HG03432 (cell line): Measurements from ENCODE around the gene OXGR1.
"Not testable (repeated sequence)": the region's sequence is repeated elsewhere in the genome, so short reads cannot be mapped to it uniquely, and the experiment has no call there.

Experiments used
- ATAC-seq: cut with Tn5 transposase; IDR thresholded peaks from one replicate; pipeline ENCODE4 v1.9.1; 2021; ENCODE audit warnings: mild to moderate bottlenecking, moderate library complexity; ENCODE audit not compliant: unreplicated experiment

The OXGR1 gene

DNA sequence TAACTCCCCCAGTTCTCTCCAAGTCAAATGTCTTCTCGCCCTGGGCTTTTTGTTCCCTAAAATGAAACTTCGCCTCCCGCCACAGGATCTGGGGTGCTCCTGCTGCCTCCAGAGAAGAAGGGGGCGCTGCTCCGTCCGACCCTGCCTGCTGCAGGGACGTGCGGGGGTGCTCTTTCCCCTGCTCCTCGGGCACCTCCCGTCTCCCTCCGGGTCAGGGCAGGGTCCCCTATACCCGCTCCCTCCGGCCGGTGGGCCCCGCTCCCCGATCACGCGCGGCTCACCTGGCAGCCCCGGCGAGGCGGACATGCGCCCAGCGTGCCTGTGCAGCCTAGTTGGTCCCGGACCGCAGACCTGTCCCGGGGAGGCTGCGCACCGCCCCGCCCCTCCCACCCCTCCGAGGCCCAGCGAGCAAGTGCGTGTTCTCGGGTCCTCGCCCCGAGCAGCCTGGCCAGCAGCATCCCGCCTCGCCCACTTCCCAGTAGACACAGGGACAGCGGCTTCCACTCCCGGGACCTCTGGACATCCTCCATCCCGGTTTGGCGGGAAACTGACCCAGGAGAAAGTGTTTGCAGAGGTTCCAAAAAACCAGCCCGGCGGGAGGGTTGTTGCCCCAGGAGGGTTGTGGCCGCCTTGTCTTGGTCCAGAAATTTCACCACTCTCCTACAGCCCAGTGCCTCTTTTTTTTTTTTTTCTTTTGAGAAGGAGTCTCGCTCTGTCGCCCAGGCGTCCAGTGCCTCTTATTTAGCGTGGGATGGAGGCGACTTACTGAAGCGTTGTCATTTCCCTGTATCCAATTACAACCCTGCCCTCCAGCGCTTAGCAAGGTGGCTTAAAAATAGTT, at the start of gene OXGR1:
Gene OXGR1, minus strand, starts transcription at position 460 of the 841 bp plus-strand sequence. CDS start 6,717 bp downstream, outside the sequence.
- ATAC-seq = no peak

DNA sequence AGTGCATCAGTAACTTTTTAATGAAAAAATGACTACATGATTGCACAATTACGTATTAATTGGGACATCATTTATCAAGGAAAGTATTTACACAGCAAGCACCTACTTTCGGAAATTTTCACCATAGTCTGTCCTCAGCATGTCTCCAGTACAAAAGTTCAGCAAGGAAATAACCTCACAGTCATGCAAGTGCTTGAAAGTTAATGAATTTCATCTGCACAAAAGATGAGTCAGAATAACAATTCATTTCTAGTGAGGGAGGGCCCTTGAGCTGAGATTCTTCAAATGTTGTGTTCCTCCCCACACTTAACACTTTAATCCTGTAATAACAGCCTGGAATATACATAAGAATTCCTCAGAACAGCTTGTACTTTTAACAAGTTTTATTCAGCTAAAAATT, 49.0 kb upstream of the OXGR1 start:
- ATAC-seq = no peak

DNA sequence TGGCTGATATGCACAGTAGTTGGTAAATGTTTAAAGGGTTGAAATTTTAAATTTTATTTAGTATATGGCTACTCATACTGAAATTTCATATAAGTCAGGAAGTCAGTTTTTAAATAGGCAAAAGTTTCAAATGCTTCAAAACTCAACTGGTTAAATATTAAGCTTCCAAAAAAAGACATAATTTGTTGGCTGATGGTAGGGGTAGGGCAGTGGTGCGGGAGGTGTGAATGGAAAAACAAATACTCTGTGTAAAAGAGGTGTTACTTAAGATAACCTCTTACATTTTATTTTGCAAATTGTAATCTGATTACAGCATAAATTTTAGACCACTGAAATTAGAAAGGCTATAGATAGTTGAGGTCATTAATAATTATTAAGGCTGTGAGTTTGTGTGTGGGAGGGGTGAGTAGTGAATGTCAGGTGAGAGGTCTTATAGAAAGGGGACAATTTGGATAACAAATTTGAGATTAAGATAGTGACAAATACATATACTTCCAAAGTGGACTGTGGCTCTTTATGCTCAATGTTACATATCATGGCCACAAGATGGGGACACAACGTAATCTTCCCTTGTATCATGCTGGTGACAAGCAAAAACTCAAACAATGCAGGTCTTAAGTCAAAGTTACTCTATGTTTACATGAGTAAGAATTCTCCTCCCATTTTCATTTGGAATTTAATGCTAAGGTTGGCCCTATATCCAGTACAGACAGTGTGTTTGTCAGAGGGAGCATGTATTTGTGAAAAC, 36.6 kb upstream of the OXGR1 start:
- peak; percentile 49 for ATAC-seq

DNA sequence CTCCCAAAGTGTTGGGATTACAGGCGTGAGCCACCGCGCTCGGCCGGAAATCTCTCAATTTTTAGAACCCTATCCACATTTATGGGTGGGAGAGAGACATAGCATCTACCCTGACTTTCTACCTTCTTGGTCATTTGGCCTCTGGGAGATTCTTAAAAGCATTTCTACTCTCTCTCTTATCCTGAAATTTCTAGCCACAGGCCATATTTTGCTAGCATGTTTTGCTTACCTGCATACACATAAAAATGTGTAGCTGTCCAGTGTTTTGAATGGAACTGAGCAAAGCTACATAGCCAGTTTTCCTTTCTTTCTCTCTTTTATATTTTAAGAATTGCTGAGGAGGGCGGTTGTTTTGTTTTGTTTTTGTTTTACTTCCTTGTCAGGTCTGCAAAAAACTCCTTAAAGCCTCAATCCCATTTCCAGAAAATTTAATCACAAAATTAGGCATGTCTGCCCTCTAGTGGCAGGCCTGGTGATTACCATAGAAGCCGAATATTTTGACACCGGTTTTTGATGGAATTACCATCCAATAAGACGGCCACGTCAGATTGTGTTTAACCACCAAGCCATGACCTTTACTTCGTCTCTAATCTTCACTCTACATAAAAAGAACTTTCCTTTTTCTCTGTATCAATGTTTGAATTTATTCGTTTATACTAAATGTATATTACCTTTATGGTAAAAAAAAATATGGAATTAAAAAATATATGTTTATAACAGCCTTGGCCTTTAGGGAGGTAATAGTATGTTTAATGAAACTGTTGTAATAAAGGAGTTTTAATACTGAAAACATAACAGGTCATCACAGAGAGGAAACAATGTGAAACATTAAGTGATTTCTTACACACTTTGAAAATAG, 34.4 kb upstream of the OXGR1 start:
- ATAC-seq = peak; percentile 61

DNA sequence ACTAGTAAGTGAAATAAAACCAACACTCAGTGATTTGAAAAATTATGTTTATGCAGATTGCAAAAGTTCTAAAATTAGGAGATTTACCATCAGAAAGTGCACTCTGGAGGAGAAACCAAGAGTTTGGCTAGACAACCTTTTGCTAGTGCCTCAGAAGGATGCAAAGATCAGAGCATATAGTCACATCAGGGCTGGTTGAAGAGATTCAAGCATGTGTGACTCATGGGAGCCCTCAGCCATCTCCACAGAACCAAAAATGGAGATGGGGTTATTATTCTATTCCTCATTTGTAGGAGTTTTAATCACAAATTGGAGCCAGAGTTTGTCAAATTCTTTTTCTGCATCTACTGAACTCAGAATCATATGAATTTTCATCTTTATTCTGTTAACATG, 32.9 kb upstream of the OXGR1 start:
- ATAC-seq = no peak

DNA sequence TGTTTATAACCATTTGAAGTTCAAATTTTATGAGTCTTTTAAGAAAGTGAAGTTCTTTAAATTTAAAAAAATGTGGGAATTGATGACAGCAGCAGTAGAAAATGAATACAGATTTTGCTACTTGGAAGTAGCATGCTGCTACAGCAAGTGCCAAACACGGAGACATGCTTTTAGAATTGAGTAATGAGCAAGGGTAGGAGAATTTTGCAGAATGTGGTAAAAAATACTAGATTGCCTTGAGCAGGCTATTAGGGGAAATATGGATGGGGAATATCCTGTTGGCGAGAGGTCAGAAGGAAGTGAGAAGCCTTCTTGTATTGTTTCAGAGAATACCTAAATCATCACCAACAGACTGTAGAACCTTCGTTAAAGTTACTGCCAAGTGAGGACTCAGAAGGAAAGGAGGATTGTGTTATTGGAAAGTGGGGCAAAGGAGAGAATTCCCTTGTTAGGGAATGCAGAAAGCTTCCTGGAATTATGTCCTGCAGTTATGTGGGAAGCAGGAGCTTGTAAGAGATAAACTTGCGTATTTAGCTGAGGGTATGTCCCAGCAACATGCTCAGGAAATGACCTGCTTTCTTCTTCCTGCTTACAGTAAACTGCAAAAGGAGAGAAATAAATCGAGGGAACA, 32.4 kb upstream of the OXGR1 start:
- no peak for ATAC-seq

DNA sequence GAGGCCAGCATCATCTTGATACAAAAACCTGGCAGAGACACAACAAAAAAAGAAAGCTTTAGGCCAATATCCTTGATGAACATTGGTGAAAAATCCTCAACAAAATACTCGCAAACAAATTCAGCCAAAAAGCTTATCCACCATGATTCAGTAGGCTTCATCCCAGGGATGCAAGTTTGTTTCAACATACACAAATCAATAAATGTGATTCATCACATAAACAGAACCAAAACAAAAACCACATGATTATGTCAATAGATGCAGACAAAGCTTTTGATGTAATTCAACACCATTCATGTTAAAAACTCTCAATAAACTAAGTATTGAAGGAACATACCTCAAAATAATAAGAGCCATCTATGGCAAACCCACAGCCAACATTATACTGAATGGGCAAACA, 29.5 kb upstream of the OXGR1 start:
- ATAC-seq = not testable (repeated sequence)

DNA sequence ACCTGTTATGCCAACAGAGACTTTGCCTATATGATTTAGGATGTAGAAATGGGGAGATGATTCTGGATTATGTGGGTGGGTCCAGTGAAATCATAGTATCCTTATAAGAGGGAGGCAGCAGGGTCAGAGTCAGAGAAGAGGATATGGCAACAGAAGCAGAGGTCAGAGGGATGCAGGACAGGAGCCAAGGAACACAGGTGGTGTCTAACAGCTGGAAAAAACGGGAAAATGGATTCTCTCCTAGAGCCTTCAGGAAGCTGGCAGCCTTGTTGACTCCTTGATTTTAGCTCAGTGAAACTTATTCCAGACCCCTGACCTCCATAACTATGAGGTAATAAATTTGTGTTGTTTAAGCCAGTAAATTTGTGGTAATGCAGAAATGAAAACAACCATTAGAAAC, 28.8 kb upstream of the OXGR1 start:
- no peak for ATAC-seq

DNA sequence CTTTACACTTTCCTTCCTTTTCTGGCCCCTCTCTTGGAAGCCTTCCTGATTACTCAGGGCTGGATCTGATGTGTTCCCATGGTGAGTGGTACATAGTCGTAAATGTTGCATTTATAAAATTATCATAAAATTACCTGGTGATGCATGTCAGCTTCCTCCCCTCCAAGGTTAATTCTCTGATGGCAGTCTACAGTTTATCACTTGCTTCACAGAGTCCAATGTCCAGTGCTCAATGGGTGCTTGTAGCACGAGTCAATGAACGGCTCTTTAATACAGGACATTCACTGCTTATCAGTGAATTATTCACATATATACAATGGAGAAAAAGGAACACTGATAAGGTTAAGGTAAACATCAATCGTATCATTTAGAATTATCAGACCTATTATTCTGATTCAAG, 27.0 kb upstream of the OXGR1 start:
- ATAC-seq = no peak

DNA sequence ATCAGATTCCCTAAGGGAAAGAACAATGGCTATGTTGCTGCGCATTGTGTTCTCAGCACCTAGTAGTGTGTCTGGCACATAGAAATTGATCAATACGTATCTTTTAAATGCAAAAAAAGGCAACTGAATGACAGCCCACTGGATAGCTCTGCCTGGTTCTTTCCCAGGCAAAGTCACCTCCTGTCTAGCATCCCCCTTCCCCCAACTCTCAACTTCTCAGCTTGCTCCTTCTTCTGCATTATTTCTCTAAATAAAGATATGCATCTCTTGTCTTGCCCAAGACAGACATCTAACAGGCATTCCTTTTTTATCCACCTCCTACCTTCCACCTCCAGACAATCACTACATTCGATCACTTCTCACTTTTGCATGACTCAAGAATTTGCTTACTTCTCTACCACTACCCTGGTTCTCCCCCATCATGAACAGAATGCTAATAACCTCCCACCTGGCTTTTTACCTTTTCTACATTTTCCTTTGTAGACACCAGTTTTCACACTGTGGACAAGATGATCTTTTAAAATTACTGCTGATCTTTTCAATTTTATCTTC, 26.5 kb upstream of the OXGR1 start:
- no peak for ATAC-seq

DNA sequence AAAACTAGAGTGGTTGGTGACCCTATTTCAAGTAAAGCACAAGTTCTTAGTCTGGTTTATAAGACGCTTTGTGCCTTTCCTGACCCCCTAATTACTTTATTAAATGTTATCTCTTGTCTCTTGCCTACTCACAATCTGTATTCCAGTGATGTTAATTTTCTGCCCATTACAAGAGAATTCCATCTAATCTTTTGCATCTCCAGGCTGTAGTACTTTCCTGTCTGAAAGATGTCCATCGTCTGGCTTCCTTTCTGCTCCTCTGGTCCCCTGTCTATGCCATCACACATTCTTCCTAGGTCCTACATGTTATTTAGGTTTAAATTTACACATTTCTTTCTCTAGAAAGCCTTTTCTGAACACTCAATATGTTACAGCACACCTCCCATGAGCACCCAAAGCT, 25.9 kb upstream of the OXGR1 start:
- ATAC-seq = no peak

DNA sequence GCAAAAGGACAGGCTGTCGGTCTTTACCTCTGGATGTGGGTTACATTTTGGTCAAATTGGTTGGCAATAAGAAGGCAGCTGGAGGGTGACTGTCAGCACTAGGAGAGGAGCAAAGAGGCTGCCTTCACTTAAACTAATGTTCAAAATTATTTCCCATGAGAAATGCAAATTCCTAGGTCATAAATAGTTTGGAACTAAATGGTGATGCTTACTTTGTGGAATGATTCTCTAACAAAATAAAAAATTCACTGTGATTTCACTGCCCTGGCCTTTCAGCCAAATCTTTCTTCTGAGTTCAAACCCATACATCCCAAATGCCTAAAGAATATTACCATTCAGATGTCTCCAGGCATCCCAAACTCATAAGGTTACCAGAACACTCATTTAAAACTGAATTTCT, 25.0 kb upstream of the OXGR1 start:
- no peak for ATAC-seq

DNA sequence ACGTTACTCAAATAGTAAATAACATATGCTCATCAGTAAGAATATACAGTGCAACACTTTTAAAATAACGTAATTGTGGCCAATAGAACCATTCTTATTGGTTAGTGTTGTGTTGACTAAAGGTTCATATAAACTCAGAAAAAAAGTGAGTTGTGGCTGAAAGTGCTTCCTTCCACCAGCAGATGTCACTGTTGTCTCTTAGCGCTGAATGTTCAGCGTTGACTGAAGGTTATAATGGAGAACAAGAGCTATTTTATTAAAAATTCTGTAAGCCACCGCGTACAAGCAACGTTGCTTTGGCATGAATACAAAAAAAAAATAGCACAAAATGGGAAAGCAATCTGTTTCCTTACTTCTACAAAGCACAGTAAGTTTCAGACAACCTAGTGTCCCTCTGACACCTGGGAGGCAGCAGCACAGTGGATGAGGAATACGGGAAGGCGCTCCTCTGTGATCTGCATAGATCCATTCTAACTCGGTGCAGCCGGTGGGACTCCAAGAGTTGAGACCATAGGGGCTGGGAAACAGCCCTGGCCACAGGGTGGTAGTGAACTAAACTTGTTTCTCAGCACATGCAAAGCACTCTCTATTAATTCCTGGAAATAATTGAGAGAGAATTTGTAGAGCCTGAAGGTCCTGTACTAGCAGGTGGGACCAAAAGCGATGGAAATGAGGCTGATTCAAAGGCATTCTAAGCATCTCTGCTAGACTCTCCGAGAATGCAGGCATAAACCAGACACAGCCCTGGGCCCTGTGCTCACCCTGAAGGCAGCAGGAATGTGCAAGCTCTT, 23.9 kb upstream of the OXGR1 start:
- ATAC-seq = peak; percentile 94

DNA sequence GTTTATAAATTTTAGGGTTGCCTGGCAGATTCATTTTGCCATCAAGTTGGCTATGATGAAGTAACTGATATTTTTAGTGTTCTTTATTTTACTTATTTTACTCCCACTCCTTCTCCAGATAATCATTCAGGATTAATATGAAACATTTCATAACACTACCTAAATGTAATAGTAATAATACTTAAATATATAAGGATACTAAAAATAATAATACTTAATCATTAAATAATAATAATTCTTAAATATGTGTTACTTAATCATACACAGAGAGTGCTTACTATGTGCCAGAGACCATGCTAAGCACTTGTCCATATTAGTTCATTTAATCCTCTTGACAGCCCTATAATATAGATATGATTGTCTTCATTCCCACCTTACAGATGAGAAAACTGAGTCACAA, 23.0 kb upstream of the OXGR1 start:
- no peak for ATAC-seq

DNA sequence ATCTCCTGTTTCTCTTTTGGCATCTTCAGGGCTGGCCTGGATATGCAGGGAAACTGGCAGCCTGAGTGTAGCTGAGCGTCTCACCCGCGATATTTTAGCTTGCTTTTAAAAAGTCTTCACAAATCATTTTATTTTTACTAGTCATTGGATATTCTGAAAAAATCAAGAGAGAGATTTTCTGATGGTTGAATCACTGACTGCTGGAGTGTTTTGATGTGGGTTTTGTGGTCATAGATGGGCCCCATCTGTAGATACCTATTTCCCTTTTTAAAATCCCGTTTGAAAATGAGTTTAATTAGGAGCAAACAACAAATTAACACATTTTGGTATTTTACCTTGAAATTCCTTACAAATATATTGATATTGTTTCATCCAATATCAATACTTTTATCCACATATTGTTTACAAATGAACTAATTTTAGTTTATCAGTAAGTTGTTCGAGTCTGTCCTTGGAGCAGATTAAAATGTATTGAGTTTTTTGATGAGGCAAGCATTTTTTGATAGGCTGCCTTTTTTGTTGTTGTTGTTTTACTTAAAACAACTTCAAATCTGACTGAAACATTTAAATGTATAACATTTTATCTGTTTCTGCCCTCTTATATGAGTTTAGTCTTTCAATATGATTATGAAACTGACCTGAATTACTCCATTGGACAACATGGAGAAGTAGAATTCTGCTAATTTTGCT, 21.5 kb upstream of the OXGR1 start:
- ATAC-seq = no peak

DNA sequence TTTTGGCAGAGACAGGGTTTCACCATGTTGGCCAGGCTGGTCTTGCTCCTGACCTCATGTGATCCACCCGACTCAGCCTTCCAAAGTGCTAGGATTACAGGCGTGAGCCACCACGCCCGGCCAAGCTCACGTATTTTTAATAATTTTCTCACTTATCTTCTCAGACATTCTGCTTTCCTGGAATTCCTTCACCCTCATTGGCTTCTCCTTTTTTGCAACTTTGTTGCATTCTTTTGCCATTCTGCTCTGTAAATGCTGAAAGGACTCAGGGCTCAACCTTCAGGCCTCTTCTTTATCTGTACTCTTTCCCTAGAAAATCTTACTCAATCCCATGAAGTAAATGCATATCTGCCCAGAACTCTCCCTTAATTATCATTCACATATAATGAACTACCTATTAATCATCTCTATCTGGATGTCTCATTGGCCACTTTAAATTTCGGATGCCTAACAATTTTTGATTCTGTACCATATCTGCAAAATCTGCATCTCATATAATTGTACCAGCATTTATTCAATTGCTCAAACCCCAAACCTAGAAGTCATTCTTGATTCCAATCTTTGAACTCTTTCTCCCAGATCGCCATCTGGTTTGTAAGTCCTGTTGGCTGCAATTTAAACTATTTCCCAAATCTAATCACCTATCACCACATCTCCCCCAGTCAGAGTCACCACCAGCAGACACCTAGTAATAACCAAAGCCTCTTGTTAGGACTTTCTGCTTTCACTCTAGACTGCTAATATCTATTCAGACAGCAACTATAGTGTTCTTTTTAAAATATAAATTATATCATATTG, 18.2 kb upstream of the OXGR1 start:
- no peak for ATAC-seq

DNA sequence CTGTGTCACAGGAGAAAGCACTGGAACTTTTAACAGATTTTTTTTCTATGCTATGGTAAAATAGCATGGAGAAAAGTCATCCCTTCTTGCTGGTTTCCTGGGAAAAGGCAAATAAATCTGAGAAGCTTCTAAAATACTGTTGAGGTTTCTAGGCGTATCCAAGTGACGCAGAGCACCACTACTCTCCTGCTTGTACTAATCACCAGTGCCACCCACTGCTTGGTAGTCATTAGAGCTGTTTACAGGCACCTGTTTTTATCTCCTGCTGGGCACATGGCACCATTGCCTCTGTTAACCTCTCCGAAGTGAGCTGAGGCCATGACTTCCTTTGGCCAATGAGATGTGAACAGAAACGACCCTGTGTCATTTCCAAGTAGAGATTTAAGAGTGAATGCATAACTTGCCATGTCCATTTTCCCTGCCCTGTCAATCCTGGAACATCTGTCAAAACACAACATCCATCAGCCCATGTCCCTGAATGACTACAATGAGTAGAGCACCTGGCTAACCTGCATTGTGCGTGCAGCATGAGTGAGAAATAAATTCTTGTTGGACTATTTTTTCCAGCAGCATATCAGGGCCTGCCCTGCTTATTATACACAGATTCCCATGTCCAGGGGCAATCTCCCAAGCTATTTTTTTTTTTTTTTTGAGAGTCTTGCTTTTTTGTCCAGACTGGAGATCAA, 17.3 kb upstream of the OXGR1 start:
- no peak for ATAC-seq

DNA sequence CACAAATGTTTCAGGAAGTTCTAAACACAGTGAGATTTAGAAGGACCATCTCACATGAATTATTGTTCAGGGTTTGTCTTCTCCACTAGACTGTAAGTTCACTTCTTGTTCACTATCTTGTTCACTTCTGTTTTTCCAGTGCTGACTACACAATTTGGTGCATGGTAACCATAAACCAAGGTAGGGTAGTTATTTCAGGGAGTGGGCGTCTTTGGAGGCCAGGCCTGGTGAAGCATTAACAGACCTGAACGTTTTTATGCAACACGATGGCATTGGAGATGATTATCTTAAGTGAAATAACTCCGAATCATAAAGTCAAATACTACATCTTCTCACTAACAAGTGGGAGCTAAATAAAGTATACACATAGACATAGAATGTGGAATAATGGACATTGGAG, 14.4 kb upstream of the OXGR1 start:
- ATAC-seq = no peak
